Stomach (tissue), 4 donors: ENCODE measurements around the gene SARS2.

Source experiments
- CTCF ChIP-seq, 7 experiments: fragments of 450-650 bp in 4 of 7; fragments of 200-600 bp in 3 of 7; sonication (generic) in 3 of 7; IDR thresholded peaks; one replicate each; pipeline ENCODE4 v1.5.1; 2016 to 2019; ENCODE audit warnings: antibody characterized with exemption in 7 of 7, control low read depth in 2 of 7, mild to moderate bottlenecking in 1 of 7
- POLR2A ChIP-seq, 4 donors: fragments of 450-650 bp; IDR thresholded peaks; one replicate each; pipeline ENCODE4 v1.6.1; 2016; ENCODE audit warnings: antibody characterized with exemption in 4 of 4, control low read depth in 2 of 4, mild to moderate bottlenecking in 1 of 4, moderate library complexity in 1 of 4
- POLR2AphosphoS5 ChIP-seq, 3 donors: sonication (generic); formaldehyde crosslinking; IDR thresholded peaks; one replicate each; pipeline ENCODE4 v1.6.1; 2016; ENCODE audit warnings: antibody characterized with exemption in 3 of 3

GRCh38 chr19:38953677-38954076 lies 23.1 kb upstream of the SARS2 start:
- TF ChIP-seq POLR2A (IDR thresholded peaks at IDR 0.05) (no peak), CTCF (IDR thresholded peaks at IDR 0.05) (no peak), POLR2AphosphoS5 (IDR thresholded peaks at IDR 0.05) (no peak)
